K562 (cell line): ENCODE results near the gene BEST2. TPM values are rescaled to one million over a fixed set of nuclear protein-coding genes. Genes with fewer than 3 reads are reported as not detected.
A peak's percentile ranks its signal among the peaks of the same experiment; 100 is the strongest.

ENCODE experiments used
- CREB1 ChIP-seq, 2 experiments: sonication (generic) in 1 of 2; formaldehyde crosslinking in 1 of 2; IDR thresholded peaks; 2 replicates each; pipeline versions ENCODE4 v1.6.1 to v1.8.0; 2012 to 2022; ENCODE audit warnings: inconsistent platforms in 1 of 2, mild to moderate bottlenecking in 1 of 2, missing genetic modification reagents in 1 of 2, moderate library complexity in 1 of 2
- GMEB1 ChIP-seq: fragments of 250-450 bp; sonication (Bioruptor Pico); IDR thresholded peaks from 2 replicates; pipeline ENCODE4 v1.4.0; 2020; ENCODE audit warnings: mild to moderate bottlenecking
- MCM2 ChIP-seq: fragments of 450-650 bp; IDR thresholded peaks from 2 replicates; pipeline ENCODE4 v1.6.1; 2017; ENCODE audit warnings: low read depth, mild to moderate bottlenecking
- MEF2A ChIP-seq: IDR thresholded peaks from 2 replicates; pipeline ENCODE4 v1.6.1; 2011; ENCODE audit warnings: low read depth, mild to moderate bottlenecking, low read length, moderate library complexity; ENCODE audit not compliant: control insufficient read depth
- NFXL1 ChIP-seq: fragments of 450-650 bp; formaldehyde crosslinking; IDR thresholded peaks from 2 replicates; pipeline ENCODE4 v1.4.0; 2021; ENCODE audit warnings: mild to moderate bottlenecking
- NKRF ChIP-seq: fragments of 450-650 bp; IDR thresholded peaks from 2 replicates; pipeline ENCODE4 v1.6.1; 2016; ENCODE audit warnings: borderline replicate concordance
- NUFIP1 ChIP-seq: fragments of 450-650 bp; IDR thresholded peaks from 2 replicates; pipeline ENCODE4 v1.6.1; 2018; ENCODE audit not compliant: partially characterized antibody
- PRMT5 ChIP-seq: sonication (generic); formaldehyde crosslinking; IDR thresholded peaks from 2 replicates; pipeline ENCODE4 v1.5.0; 2020; ENCODE audit warnings: missing genetic modification reagents
- RB1 ChIP-seq: fragments of 450-650 bp; IDR thresholded peaks from 2 replicates; pipeline ENCODE4 v1.6.1; 2017; ENCODE audit warnings: low read depth, mild to moderate bottlenecking
- SAP30 ChIP-seq: fragments of 200-600 bp; sonication (generic); IDR thresholded peaks from 2 replicates; pipeline ENCODE4 v1.6.1; 2012; ENCODE audit warnings: borderline replicate concordance, low read depth, mild to moderate bottlenecking, moderate library complexity, low read length, control low read depth, inconsistent platforms; ENCODE audit not compliant: insufficient read depth, poor library complexity, severe bottlenecking
- SMAD3 ChIP-seq: fragments of 450-650 bp; formaldehyde crosslinking; conservative IDR thresholded peaks from 2 replicates; pipeline ENCODE4 v1.4.0; 2020; ENCODE audit warnings: mild to moderate bottlenecking
- UBTF ChIP-seq, 2 experiments: IDR thresholded peaks; 2 replicates each; pipeline ENCODE4 v1.6.1; 2012; ENCODE audit warnings: improper control_type of control experiment in 2 of 2, low read depth in 2 of 2, low read length in 2 of 2, borderline replicate concordance in 1 of 2
- ZNF512 ChIP-seq: IDR thresholded peaks from 2 replicates; pipeline ENCODE4 v1.6.1; 2016; ENCODE audit warnings: missing genetic modification characterization, missing compliant biosample characterization
- polyA plus RNA-seq, 8 experiments: library from polyadenylated mRNA; depleted of rRNA in 4 of 8; stranded (reverse) in 5 of 8; unstranded in 3 of 8; fragments of >200 nt; fragmentation: Nextera tagmentation in 2 of 8; fragmentation: Illumina TruSeq in 1 of 8; extraction: Ambion mirVana in 2 of 8; extraction: Trizol in 1 of 8; gene quantifications; 2 replicates each; pipeline versions ENCODE4 v1.2.1 to v1.2.3, GENCODE V29; 2011 to 2014; ENCODE audit warnings: inconsistent platforms in 1 of 8, missing spikeins in 1 of 8
- total RNA-seq, 7 experiments: library from RNA; depleted of rRNA in 6 of 7; stranded (reverse); fragments of >200 nt in 6 of 7; fragmentation: Illumina TruSeq in 2 of 7; extraction: Trizol in 2 of 7; gene quantifications; 2 replicates each; pipeline versions ENCODE4 v1.2.1 to v1.2.3, GENCODE V29; 2011 to 2021; ENCODE audit warnings: low replicate concordance in 1 of 7
- TF ChIP-seq, protein P1 (sequence below): sonication (generic); formaldehyde crosslinking; IDR thresholded peaks from 2 replicates; pipeline ENCODE4 v1.8.0; 2022; ENCODE audit warnings: mild to moderate bottlenecking, missing genetic modification reagents
- TF ChIP-seq, protein P2 (sequence below): sonication (generic); formaldehyde crosslinking; IDR thresholded peaks from 2 replicates; pipeline ENCODE4 v1.8.0; 2023; ENCODE audit warnings: mild to moderate bottlenecking, missing genetic modification reagents

The BEST2 gene
- total and polyA plus RNA-seq, 9 of the 15 experiments (the other 6 are each of a cell fraction or from before 2014, with no cell fraction given): not detected

- peak in 1 of 2 experiments; percentile 24; a peak in 1 of 4 replicates for TF ChIP-seq UBTF (IDR thresholded peaks at IDR 0.05; ENCODE audit: borderline replicate concordance in 1 of 2, low read depth in 2 of 2, low read length in 2 of 2)
- TF ChIP-seq SMAD3 (CRISPR knock-in tag): no peak
- TF ChIP-seq GMEB1 (CRISPR knock-in tag): no peak
- TF ChIP-seq MCM2: no peak
- no peak for TF ChIP-seq RB1
- TF ChIP-seq NUFIP1: no peak
- no peak for TF ChIP-seq NFXL1 (CRISPR knock-in tag)
- no peak for TF ChIP-seq NKRF
- TF ChIP-seq MEF2A: no peak
- TF ChIP-seq SAP30: peak; percentile 0
- TF ChIP-seq, protein P1, sequence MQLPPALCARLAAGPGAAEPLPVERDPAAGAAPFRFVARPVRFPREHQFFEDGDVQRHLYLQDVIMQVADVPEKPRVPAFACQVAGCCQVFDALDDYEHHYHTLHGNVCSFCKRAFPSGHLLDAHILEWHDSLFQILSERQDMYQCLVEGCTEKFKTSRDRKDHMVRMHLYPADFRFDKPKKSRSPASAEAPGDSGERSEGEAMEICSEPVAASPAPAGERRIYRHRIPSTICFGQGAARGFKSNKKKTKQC (CRISPR knock-in tag): no peak
- TF ChIP-seq ZNF512 (tag): no peak
- TF ChIP-seq, protein P2, sequence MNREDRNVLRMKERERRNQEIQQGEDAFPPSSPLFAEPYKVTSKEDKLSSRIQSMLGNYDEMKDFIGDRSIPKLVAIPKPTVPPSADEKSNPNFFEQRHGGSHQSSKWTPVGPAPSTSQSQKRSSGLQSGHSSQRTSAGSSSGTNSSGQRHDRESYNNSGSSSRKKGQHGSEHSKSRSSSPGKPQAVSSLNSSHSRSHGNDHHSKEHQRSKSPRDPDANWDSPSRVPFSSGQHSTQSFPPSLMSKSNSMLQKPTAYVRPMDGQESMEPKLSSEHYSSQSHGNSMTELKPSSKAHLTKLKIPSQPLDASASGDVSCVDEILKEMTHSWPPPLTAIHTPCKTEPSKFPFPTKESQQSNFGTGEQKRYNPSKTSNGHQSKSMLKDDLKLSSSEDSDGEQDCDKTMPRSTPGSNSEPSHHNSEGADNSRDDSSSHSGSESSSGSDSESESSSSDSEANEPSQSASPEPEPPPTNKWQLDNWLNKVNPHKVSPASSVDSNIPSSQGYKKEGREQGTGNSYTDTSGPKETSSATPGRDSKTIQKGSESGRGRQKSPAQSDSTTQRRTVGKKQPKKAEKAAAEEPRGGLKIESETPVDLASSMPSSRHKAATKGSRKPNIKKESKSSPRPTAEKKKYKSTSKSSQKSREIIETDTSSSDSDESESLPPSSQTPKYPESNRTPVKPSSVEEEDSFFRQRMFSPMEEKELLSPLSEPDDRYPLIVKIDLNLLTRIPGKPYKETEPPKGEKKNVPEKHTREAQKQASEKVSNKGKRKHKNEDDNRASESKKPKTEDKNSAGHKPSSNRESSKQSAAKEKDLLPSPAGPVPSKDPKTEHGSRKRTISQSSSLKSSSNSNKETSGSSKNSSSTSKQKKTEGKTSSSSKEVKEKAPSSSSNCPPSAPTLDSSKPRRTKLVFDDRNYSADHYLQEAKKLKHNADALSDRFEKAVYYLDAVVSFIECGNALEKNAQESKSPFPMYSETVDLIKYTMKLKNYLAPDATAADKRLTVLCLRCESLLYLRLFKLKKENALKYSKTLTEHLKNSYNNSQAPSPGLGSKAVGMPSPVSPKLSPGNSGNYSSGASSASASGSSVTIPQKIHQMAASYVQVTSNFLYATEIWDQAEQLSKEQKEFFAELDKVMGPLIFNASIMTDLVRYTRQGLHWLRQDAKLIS: no peak
- TF ChIP-seq PRMT5 (CRISPR knock-in tag): no peak
- no peak for TF ChIP-seq CREB1 (IDR thresholded peaks at IDR 0.05)
- no peak for TF ChIP-seq CREB1 (CRISPR knock-in tag; IDR thresholded peaks at IDR 0.05)
Observed at GRCh38 chr19:12800923-12801465, 49.4 kb downstream of the BEST2 start (continued).
